HG03342 (cell line): Measurements from ENCODE around the gene TXK.

Experiments used
- ATAC-seq: cut with Tn5 transposase; IDR thresholded peaks from one replicate; pipeline ENCODE4 v1.9.1; 2021; ENCODE audit warnings: mild to moderate bottlenecking, moderate library complexity; ENCODE audit not compliant: unreplicated experiment

Gene TXK

DNA sequence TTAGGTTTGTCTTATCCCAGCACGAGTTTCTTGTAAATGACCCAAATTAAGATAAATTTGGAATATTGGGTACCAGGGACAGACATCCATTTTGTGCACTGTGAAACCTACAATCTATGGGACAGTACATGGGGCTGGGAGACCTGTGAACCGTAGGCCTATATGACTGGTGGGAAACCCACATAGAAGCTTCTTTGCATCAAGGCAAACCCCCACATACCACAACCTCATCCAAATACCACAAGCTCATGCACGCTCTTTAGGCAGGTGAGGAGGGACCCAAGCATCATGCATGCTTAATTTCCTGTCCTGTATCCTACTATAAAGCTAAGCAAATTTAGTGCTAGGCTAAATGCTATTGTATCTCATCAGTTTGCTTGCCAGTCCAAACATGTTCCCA is 69.7 kb downstream of the TXK start:
- ATAC-seq = no peak

DNA sequence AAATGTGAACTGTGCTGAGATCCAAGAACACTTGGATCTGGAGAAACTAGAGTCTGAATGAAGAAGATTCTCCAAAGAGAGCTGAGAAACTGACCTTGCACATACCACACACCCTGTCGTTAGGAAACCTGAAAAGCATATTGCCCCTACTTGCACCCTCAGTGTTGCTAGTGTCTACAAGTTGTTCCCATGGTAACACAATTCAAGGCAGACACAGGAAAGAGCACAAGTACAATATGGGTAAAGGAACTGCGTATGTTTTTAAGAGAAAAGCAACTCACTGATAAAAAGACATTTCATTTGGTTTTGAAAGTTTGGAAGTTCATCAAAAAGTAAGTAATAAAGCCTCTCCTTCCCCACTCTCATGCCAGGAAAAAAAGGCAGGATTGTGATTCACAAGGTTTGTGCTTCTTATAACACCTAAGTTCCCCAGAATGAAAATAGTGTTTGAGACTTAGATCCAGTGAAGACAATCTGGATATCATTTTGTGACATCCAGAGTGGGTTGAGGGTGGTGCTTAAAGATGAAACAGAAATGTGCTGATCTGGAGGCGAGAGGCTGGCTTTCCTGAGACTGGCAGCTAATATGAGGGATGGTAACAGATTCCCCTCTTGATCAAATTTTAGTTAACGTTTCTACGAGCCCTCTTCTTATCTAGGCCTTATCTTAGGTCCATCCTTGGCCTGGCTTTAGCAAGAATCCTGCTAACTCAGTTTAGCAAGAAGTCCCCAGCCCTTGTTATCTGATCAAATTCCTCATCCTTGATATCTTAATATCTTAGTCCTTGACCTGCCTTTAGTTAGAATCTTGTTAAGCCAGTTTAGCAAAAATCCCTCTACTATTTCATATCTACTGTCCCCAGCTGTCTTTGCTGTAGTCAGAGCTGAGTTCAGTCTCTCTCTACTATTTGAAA is 75.2 kb downstream of the TXK start:
- no peak for ATAC-seq

DNA sequence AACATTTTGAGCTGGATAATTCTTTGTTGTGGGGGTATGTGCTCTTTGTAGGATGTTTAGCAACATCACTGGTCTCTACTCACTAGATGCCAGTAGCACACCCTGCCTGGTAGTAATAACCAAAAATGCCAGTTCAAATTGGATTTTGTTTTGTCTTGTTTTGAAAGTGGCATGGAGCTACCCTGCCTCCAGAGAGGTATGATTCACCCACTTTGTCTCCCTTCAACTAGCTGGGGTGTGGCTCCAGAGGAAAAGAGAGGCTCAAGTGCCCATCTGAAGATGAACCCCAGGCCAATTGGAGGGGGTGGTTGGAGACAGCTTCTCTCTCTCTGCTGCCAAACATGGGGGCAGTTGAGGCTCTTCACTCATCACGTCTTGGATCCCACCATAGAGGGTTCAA is 83.0 kb downstream of the TXK start:
- ATAC-seq = no peak

DNA sequence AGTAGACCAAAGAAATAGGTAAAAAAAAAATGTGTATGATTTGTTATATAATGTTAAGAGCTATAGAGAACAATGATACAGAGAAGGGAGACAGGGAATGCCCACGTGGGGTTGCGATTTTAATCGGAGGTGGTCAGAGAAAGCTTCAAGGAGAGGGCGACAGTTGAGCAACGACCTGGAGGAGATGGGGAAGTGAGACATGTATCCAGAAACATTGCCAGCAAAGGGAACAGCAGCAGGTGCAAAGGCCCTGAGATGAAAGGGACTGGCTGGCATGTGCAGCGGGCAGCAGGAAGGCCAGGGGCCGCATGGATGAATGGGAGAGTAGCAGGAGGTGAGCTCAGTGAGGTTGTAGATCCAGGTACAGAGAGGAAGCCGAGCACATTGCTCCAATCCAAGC is 84.6 kb downstream of the TXK start:
- no peak for ATAC-seq

DNA sequence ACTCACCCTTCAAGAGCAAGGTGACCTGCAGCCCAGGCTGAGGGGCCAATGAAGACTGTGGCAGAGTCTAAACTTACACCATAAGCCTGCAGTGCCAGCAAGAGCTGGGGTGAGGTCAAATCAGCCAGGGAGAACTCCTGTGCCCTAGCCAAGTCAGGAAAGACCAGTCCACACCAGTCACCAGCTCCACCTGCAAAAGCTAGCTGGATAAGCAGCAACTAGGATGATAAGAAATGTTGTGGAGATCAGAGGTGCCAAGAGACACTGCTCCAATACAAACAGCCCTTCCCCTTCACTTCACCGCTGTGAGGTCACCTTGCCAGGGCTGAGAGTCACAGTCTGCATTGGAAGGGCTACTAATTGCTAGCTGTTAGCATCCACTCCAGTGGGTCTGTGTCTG is 86.2 kb downstream of the TXK start:
- no peak for ATAC-seq

DNA sequence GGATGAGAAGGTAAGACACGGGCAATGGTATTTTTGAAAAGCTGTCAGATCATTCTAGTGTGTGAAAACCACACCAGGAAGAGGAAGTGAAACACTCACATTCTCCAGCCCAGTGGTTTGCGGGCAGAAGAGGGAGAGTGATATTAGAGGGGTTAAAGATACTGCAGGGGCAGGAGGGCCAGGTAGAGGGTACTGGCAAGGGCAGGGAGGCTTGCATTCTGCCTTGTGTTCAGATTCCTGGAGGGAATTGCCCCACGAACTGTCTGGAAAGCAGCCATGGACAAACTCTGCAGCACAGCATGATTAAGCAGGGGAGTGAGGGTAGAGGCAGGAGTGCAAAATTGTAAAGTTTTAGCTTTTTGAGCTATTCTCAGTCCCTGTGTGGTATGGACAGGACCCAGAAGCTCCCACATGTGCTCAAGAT is 86.6 kb downstream of the TXK start:
- peak; percentile 97 for ATAC-seq

DNA sequence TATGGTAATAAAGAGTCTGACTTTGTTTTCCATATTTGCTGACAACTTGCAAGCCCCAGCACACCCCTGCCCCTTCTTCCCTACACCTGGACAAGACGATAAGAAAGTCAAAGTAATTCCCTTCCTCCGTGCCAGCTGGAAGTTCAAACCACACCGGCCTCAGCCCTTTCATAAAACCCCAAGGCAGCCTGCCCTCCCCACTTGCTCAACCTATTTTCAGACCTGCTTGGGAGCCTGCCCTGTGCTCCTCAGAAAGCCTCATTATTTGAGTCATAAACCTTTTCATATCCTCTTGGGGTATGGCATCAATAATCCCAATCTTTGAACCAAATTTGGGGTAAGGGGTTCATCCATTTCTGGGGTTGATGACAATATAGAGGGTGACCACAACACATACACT is 88.0 kb downstream of the TXK start:
- no peak for ATAC-seq

DNA sequence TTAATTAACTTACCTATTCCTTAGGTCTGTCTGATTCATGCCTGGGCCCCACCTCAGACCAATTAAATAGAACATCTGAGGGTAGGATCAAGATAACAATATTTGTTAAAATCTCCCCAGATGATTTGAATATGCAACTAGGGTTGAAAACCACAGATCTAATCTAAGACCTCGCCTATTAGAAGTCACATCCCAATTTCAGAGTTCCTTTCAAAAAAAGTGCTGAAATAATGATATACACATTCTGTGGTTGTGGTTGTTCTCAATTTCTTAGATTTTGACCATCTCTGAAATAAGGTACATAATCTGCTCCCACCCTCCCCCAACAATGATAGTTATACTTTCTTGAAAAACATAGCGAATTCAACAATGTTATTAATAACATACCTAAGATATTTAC is 89.8 kb downstream of the TXK start:
- ATAC-seq = no peak

DNA sequence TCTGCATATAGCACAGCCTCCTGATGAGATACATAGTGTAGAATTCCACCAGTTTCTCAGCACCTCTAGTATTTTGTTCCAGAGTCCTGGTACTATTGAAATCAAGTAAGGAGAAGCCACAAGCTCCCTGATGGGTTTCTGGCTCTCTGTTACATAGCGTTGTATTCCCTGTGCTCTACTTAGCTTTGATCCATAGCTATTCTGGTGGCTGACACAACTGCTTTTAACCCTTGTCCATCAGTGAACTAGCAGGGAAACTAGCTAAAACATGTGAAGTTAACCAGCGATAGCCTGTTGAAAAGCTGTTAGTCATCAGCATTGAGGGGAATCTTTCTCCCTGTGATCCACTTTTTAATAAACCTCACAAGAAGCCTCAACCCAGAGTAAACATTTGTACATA is 90.5 kb downstream of the TXK start:
- ATAC-seq = no peak

DNA sequence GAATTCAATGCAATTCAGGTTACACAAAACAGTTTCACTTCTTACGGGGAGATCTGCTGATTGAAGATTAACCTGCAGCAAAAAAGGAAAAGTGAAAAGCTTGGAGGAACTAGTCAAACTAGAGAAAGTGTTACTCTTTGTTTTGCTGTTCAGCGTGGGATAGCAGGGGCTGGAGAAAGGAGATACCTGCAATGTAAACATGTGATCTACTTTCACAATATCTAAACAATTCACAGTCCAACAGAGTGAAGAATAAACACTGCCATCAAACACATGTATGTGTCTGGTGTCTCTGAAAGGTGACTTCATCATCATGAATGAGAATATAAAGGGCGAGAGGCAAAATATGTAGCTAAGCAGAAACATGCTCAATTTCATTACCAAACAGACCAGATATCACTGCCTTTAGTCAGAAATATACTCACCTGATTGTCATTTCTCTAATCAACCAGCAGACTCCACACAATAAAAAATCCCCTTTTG is 91.0 kb downstream of the TXK start:
- ATAC-seq = no peak

DNA sequence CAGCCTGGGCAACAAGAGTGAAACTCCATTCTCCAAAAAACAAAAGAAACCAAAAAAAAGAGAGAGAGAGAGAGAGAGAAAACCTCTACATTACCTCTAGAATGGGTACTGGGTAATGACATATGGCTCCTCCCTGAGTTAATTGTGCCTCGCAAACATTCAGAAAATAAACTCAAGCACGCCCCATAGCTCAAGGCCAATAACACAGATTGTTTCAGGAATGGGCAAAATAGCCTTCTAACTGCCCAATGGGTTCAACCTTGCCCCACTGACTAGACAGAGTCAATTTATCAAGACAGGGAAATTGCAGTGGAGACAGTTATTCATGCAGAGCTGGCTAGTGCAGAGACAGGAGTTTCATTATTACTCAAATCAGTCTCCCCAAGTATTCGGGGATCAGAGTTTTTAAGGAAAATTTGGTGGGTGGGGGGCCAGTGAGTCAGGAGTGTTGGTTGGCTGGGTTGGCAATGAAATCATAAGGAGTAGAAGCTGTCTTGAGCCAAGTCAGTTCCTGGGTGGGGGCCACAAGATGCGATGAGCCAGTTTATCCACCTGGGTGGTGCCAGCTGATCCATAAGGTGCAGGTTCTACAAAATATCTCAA is 92.4 kb downstream of the TXK start:
- no peak for ATAC-seq

DNA sequence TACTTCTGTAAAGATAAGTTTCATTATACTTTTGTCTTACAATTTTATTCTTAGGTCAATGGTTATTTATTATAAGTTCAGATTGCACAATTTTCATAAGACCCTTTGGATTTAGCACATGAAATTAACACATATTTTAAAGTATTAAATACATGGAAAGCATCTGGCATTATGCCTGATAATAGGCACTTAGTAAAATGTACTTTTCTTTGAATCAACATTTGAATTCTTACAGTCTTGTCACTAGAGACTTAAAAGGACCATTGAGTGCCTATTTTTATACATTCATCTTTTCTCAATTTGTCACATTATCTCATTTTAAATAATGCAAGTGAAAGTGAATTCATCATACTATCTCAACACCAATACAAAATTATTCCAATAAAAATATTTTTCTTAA is 94.5 kb downstream of the TXK start:
- no peak for ATAC-seq

DNA sequence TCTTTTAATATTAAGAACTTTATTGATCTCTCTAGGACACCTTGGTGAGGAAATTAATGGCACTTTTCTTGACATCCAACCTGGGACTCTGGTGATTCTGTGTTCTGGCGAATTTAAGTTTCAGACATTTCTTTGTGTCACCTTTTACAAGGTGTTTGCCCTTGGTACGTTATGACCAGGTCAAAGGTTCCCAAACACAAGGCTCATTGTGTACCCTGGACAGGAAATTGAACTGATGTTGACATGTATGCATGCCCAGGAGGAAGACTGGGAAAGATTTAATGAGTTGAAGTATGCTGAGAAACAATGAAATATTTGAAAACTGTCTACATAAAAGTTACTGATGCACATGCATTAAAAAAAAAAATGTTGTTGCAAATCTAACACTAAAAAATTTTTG is 95.4 kb downstream of the TXK start:
- ATAC-seq = no peak

DNA sequence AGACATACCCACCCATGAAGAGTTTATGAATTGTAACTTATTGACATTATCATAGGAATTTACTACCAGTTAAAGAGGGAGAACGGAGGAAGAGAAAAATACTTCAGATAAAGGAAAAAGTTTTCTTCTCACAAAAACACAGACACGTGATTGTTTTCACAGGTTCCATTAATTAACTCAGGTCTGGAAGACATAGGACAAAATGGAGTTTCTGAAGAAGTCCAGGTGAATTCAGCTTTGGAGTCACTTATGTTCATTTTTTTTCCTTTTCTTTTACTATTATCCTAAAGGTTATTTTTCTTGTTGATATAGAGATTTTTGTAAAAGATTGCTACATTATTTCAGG is 97.0 kb downstream of the TXK start:
- no peak for ATAC-seq

DNA sequence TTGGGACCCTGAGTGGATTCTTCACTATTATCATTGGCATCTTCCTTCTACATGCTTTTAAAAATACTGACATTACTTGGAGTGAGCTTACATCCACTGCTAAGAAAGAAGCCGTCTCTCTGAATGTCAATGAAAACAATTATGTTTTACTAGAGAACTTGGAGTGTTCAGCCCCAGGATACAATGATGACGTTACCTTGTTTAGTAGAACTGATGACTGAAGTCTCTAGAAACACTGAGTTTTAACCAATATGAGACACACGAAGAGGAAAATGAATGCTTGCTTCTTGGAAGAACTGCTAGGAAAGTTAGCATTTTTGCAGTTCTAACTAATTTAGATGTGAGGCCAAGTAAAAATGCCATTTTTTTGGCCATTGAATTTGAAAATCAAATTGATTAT is 98.1 kb downstream of the TXK start:
- ATAC-seq = no peak

DNA sequence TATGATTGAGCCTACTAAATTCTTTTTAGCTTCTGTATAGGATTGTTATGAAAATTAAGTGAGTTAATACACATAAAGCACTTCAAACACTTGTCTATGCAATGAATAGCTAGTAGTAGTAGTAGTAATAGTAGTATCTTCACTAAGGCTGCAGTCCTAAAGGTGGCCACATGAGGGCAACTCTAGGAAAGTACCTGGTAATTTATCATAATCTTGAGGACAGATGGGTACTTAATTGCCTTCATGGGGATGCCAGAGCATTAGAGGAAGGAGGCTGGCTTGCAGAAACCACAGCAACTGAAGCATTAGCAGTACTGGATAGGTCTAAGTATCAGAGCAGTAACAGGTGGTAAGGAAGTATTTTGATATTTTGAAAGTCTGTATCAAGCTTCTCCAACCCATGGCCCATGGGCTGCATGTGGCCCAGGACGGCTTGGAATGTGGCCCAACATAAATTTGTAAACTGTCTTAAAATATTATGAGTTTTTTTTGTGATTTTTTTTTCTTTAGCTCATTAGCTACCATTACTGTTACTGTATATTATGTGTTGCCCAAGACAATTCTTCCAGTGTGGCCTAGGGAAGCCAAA is 100.1 kb downstream of the TXK start:
- peak; percentile 46 for ATAC-seq

DNA sequence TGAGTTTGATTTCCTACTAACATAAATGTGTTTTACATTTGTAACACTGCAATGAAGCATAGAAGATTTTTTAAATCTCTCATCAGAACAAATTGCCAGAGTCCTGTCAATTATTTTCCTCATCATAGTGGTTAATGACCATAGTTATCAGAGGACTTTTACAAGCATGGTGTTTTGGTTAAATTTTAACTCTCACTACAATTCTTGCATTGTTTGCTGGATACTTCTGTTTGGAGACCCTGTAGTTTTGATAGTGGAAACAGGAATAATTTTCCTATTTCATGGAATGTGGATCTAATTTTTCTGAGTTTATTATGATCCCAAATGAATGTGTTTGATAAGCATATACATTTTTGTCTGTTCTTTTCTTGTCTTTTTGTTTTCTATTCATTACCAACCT is 100.6 kb downstream of the TXK start:
- no peak for ATAC-seq

DNA sequence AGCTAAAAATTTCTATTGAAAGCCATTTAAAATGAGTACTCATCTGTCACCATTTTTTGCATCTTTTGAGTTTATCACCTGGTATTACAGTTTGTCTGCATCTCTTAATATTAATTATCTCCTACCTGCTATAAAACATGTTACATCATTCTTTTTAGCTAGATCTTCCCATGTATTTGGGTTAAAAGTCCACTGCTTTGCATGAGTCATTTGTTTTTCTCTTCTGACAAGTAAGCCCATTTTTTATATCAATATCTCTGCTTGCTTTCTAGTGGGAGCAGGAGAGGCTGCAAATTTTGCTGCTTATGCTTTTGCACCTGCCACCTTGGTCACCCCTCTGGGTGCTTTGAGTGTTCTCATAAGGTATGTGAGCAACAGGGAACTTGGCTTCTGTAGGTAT is 101.3 kb downstream of the TXK start:
- ATAC-seq = no peak

DNA sequence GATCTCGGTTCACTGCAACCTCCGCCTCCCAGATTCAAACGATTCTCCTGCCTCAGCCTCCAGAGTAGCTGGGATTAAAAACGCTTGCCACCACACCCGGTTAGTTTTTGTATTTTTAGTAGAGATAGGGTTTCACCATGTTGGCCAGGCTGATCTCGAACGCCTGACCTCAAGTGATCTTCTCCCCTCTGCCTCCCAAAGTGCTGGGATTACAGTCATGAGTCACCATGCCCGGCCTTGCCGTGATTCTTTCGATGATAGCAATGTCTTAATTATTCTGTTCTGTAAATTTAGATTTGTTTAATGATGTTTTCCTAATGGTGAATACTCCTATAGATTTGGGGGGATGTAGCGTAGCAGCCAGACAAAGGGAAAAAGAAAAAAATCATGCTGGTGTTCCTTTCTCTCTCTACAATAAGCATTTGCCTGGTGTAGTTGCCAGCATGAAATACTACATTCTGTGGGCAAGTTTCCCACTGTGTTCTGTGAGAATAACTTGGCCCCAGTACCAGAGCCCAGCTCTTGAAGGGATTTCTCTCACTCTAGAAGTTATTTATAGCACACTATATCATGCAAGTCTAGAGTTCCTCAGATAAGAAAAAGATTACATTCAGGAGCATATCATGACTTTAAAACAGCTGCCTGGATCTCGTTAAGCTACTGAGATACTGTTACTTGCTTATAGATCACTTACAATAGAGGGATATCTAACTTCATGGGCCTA is 102.1 kb downstream of the TXK start:
- no peak for ATAC-seq

DNA sequence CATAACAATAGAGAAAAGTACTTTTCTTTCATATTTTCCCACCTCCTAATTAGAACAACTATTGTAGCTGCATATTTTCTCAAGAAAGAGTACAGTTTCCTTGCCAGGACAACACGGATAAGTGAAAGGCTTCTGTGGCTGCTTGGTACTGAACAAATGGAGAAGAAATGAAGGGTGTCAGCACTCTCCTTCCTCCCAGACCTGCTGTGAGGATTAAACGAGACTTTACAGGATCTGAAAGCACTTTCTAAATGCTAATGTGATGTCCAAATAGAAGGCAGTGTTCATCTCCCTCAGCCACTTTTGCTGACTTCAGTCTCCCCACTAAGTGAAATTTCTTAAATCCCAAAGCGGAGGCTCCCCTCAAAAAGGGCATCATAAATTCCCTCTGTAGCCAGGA is 103.6 kb downstream of the TXK start:
- no peak for ATAC-seq

DNA sequence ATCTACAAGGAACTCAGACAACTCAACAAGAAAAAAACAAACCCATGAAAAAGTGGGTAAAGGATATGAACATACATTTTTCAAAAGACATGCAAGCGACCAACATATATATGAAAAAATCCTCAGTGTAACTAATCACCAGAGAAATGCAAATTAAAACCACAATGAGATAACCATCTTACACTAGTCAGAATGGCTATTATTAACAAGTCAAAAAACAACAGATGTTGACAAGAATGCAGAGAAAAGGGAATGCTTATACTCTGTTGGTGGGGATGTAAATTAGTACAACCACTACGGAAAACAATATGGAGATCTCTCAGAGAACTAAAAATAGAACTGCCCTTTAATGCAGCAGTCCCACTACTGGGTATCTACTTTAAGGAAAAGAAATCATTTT is 105.4 kb downstream of the TXK start:
- peak; percentile 61 for ATAC-seq

DNA sequence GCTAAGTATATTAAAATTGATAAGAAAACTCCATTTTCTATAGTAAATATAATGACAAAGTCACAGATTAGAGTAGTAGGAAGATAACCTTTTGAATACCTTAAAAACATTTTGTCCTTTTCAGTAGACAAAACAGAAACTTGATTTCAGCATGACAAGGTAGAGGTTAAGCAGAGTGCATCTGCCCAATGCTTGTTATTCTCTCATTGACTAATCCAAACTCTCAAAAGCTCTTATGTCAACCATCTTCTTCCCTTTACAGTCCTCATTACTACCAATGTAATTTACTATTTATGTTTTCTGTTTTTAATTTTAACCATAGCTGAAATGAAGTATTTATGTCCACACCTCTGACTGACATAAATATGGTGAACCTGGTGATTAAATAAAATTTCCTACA is 106.4 kb downstream of the TXK start:
- ATAC-seq = peak; percentile 72
